NCI-H2227 treated with DMSO at 0.1 percent for 48 hours (cell line): Measurements from ENCODE around the gene PTPRR.

Experiments used
- DNase-seq: peaks from one replicate; lab custom pipeline; 2025; lab: John Stamatoyannopoulos, UW

Gene PTPRR

GRCh38 chr12:70796989-70797388, 123.5 kb downstream of the PTPRR start:
- no peak for DNase-seq

GRCh38 chr12:70795608-70796007, 124.9 kb downstream of the PTPRR start:
- DNase-seq = no peak

- no peak for DNase-seq
Measured at GRCh38 chr12:70794131-70794530, 126.4 kb downstream of the PTPRR start.

- no peak for DNase-seq
Measured at GRCh38 chr12:70788774-70789173, 131.8 kb downstream of the PTPRR start.

GRCh38 chr12:70787612-70788011, 132.9 kb downstream of the PTPRR start:
- DNase-seq = no peak

GRCh38 chr12:70785896-70786295, 134.6 kb downstream of the PTPRR start:
- DNase-seq = no peak

- no peak for DNase-seq
Measured at GRCh38 chr12:70784042-70784668, 136.4 kb downstream of the PTPRR start.

GRCh38 chr12:70783455-70783854, 137.1 kb downstream of the PTPRR start:
- DNase-seq = no peak

- DNase-seq = no peak
Measured at GRCh38 chr12:70779250-70779649, 141.3 kb downstream of the PTPRR start.

- DNase-seq = no peak
Measured at GRCh38 chr12:70774055-70774454, 146.5 kb downstream of the PTPRR start.

- DNase-seq = no peak
Measured at GRCh38 chr12:70772836-70773235, 147.7 kb downstream of the PTPRR start.

- no peak for DNase-seq
Measured at GRCh38 chr12:70771581-70771980, 149.0 kb downstream of the PTPRR start.

GRCh38 chr12:70763666-70764065, 156.9 kb downstream of the PTPRR start:
- DNase-seq = no peak

- no peak for DNase-seq
Measured at GRCh38 chr12:70762000-70762399, 158.5 kb downstream of the PTPRR start.

- no peak for DNase-seq
Measured at GRCh38 chr12:70759161-70759918, 161.2 kb downstream of the PTPRR start.

GRCh38 chr12:70758494-70758845, 162.1 kb downstream of the PTPRR start:
- DNase-seq = no peak

GRCh38 chr12:70757830-70758493, 162.6 kb downstream of the PTPRR start:
- no peak for DNase-seq

GRCh38 chr12:70756791-70757190, 163.7 kb downstream of the PTPRR start:
- no peak for DNase-seq

- no peak for DNase-seq
Measured at GRCh38 chr12:70756118-70756517, 164.4 kb downstream of the PTPRR start.

- no peak for DNase-seq
Measured at GRCh38 chr12:70754330-70754741, 166.2 kb downstream of the PTPRR start.

GRCh38 chr12:70752327-70752726, 168.2 kb downstream of the PTPRR start:
- DNase-seq = no peak

GRCh38 chr12:70749931-70750330, 170.6 kb downstream of the PTPRR start:
- DNase-seq = no peak

- no peak for DNase-seq
Measured at GRCh38 chr12:70748809-70749208, 171.7 kb downstream of the PTPRR start.
